NCI-H1092 (cell line): ENCODE measurements around the gene MGLL.

ENCODE experiments used
- DNase-seq: peaks from one replicate; lab custom pipeline; 2025; lab: John Stamatoyannopoulos, UW

MGLL gene

GRCh38 chr3:127834771-127835170, 12.5 kb upstream of the MGLL start:
- DNase-seq = no peak

GRCh38 chr3:127833281-127834032, 11.1 kb upstream of the MGLL start:
- no peak for DNase-seq

- no peak for DNase-seq
Measured at GRCh38 chr3:127831723-127832172, 9.4 kb upstream of the MGLL start.

GRCh38 chr3:127829537-127829936, 7.2 kb upstream of the MGLL start:
- DNase-seq = no peak

- DNase-seq = no peak
Measured at GRCh38 chr3:127827808-127828207, 5.5 kb upstream of the MGLL start.

- no peak for DNase-seq
Measured at GRCh38 chr3:127825756-127826155, 3.4 kb upstream of the MGLL start.

- no peak for DNase-seq
Measured at GRCh38 chr3:127824151-127824825, 2.0 kb upstream of the MGLL start.

- DNase-seq = no peak
Measured at GRCh38 chr3:127823426-127823857, 1.1 kb upstream of the MGLL start.

- DNase-seq = no peak
Measured at GRCh38 chr3:127822682-127823425, 539 bp upstream of the MGLL start.

- no peak for DNase-seq
Measured at GRCh38 chr3:127821394-127821793, 921 bp downstream of the MGLL start.

- DNase-seq = no peak
Measured at GRCh38 chr3:127820826-127821313, 1.4 kb downstream of the MGLL start.

- DNase-seq = no peak
Measured at GRCh38 chr3:127820221-127820825, 2.0 kb downstream of the MGLL start.

GRCh38 chr3:127819656-127820055, 2.7 kb downstream of the MGLL start:
- DNase-seq = no peak

- no peak for DNase-seq
Measured at GRCh38 chr3:127819086-127819485, 3.2 kb downstream of the MGLL start.

- DNase-seq = no peak
Measured at GRCh38 chr3:127817406-127817841, 4.9 kb downstream of the MGLL start.

- no peak for DNase-seq
Measured at GRCh38 chr3:127816783-127817405, 5.4 kb downstream of the MGLL start.

GRCh38 chr3:127815641-127816605, 6.4 kb downstream of the MGLL start:
- no peak for DNase-seq

- no peak for DNase-seq
Measured at GRCh38 chr3:127815001-127815400, 7.3 kb downstream of the MGLL start.

GRCh38 chr3:127814325-127814781, 8.0 kb downstream of the MGLL start:
- no peak for DNase-seq

- DNase-seq = no peak
Measured at GRCh38 chr3:127812151-127812550, 10.2 kb downstream of the MGLL start.
